OCI-LY7 (cell line): ENCODE results near the gene SOBP.

Experiments used
- EZH2phosphoT487 ChIP-seq: fragments of 200-600 bp; sonication (generic); IDR thresholded peaks from 2 replicates; pipeline ENCODE4 v1.6.1; 2018; ENCODE audit warnings: low read depth, borderline replicate concordance, mild to moderate bottlenecking, mixed run types, antibody characterized with exemption, low read length, moderate library complexity, mixed read lengths
- TF ChIP-seq, protein P1 (sequence below): fragments of 200-600 bp; sonication (generic); conservative IDR thresholded peaks from 2 replicates; pipeline ENCODE4 v1.5.1; 2014; ENCODE audit warnings: mild to moderate bottlenecking, antibody characterized with exemption, low read length, moderate library complexity, mixed read lengths

DNA sequence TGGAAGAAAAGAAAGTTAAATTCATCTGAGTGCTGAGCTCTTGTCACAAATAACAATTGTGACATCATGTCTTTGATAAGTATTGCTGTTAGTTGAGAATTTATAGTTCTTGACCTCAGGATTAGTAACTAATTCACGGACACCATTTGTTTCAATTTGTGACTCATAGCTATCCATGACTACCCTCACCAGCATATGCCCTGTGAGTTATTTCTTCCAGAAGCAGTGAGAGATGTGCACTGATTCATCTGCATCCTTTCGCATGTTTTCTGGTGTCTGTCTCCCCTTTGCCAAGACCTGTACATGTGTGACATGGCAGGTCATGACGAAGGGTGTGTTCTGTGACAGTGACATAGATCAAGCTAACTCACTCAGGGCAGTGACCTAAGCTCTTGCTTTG is 86.9 kb downstream of the SOBP start:
- TF ChIP-seq, protein P1, sequence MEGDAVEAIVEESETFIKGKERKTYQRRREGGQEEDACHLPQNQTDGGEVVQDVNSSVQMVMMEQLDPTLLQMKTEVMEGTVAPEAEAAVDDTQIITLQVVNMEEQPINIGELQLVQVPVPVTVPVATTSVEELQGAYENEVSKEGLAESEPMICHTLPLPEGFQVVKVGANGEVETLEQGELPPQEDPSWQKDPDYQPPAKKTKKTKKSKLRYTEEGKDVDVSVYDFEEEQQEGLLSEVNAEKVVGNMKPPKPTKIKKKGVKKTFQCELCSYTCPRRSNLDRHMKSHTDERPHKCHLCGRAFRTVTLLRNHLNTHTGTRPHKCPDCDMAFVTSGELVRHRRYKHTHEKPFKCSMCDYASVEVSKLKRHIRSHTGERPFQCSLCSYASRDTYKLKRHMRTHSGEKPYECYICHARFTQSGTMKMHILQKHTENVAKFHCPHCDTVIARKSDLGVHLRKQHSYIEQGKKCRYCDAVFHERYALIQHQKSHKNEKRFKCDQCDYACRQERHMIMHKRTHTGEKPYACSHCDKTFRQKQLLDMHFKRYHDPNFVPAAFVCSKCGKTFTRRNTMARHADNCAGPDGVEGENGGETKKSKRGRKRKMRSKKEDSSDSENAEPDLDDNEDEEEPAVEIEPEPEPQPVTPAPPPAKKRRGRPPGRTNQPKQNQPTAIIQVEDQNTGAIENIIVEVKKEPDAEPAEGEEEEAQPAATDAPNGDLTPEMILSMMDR, result no peak
- TF ChIP-seq EZH2phosphoT487, result no peak
